Endothelial cell of umbilical vein (primary cell): ENCODE data around the gene IPP. TPM values are rescaled to one million over a fixed set of nuclear protein-coding genes. Genes with fewer than 3 reads are reported as not detected.

Experiments
- BruUV-seq: library from RNA; stranded (reverse); fragments of 400-500 nt; replicated peaks from 2 replicates; lab custom pipeline; 2021; lab: Mats Ljungman, UMichigan
- CTCF ChIA-PET: fragments of 300-600, 350-600 bp; sonication (Branson Sonifier 250); formaldehyde crosslinking; loops from one replicate; lab custom pipeline; 2021; ENCODE audit warnings: antibody characterized with exemption, inconsistent platforms; lab: Charles Lee
- POLR2A ChIA-PET: fragments of 300-600, 350-600 bp; sonication (Branson Sonifier 250); formaldehyde crosslinking; loops from one replicate; lab custom pipeline; 2021; ENCODE audit warnings: antibody characterized with exemption, inconsistent platforms; lab: Charles Lee
- DNase-seq: peaks from one replicate; pipeline ENCODE4 v3.0.0-alpha.2; 2011; ENCODE audit warnings: low read depth, low spot score
- FAIRE-seq: peaks from 2 replicates; lab custom pipeline; 2011; peaks lifted over from hg19 to GRCh38; lab: Jason Lieb, UNC
- H2AFZ ChIP-seq: 2 replicates; pipeline ENCODE4 v1.6.0; 2012; ENCODE audit warnings: low read depth, low read length, control low read depth, inconsistent platforms
- H3K27ac ChIP-seq: 2 replicates; pipeline ENCODE4 v1.5.1; 2011; ENCODE audit warnings: low read depth, mild to moderate bottlenecking, control low read depth, low read length, moderate library complexity; ENCODE audit not compliant: insufficient read depth
- H3K27me3 ChIP-seq, 2 experiments: 2 replicates each; pipeline versions ENCODE4 v1.6.0 to v1.6.1; 2011; ENCODE audit warnings: low read length in 2 of 2, mixed read lengths in 1 of 2; ENCODE audit not compliant: control insufficient read depth in 2 of 2, insufficient read depth in 2 of 2
- H3K36me3 ChIP-seq, 2 experiments: 2 replicates in 1 of 2; 3 replicates in 1 of 2; pipeline ENCODE4 v1.5.1; 2011; ENCODE audit warnings: low read length in 2 of 2, mild to moderate bottlenecking in 1 of 2, moderate library complexity in 1 of 2; ENCODE audit not compliant: control insufficient read depth in 2 of 2, insufficient read depth in 2 of 2; ENCODE audit errors: extremely low read depth in 1 of 2
- H3K4me1 ChIP-seq: 3 replicates; pipeline ENCODE4 v1.5.1; 2011; ENCODE audit warnings: mild to moderate bottlenecking, low read length; ENCODE audit not compliant: control insufficient read depth, insufficient read depth; ENCODE audit errors: extremely low read depth
- H3K4me2 ChIP-seq: 2 replicates; pipeline ENCODE4 v1.6.1; 2011; ENCODE audit warnings: low read length, control low read depth, mixed read lengths; ENCODE audit not compliant: insufficient read depth
- H3K4me3 ChIP-seq, 3 experiments: fragments of 200-600 bp in 1 of 3; sonication (generic), shearing (Covaris generic) in 1 of 3; replicated peaks in 1 of 3; 2 replicates each; pipeline ENCODE4 v1.5.1; 2011 to 2016; ENCODE audit warnings: control low read depth in 3 of 3, low read length in 3 of 3, mild to moderate bottlenecking in 2 of 3, inconsistent platforms in 1 of 3, low read depth in 1 of 3, moderate library complexity in 1 of 3; ENCODE audit not compliant: insufficient read depth in 1 of 3
- H3K79me2 ChIP-seq: 2 replicates; pipeline ENCODE4 v1.6.0; 2012; ENCODE audit warnings: low read length, inconsistent platforms; ENCODE audit not compliant: control insufficient read depth, insufficient read depth
- H3K9ac ChIP-seq: replicated peaks from 2 replicates; pipeline ENCODE3; 2011; ENCODE audit warnings: low read length, control low read depth; ENCODE audit not compliant: insufficient read depth; ENCODE audit errors: extremely low read depth
- H3K9me1 ChIP-seq: replicated peaks from 3 replicates; pipeline ENCODE4 v1.6.0; 2011; ENCODE audit warnings: mild to moderate bottlenecking, low read length; ENCODE audit not compliant: control insufficient read depth, insufficient read depth; ENCODE audit errors: extremely low read depth
- H3K9me3 ChIP-seq: replicated peaks from 2 replicates; pipeline ENCODE4 v1.5.1; 2012; ENCODE audit warnings: low read length, inconsistent platforms; ENCODE audit not compliant: control insufficient read depth, insufficient read depth
- H4K20me1 ChIP-seq: replicated peaks from 2 replicates; pipeline ENCODE3; 2011; ENCODE audit warnings: mild to moderate bottlenecking, low read length; ENCODE audit not compliant: control insufficient read depth, insufficient read depth; ENCODE audit errors: extremely low read depth
- CTCF ChIP-seq, 2 donors: IDR thresholded peaks; 1 replicate in 1 of 2; 2 replicates in 1 of 2; pipeline ENCODE4 v1.5.1; 2011; ENCODE audit warnings: low read length in 2 of 2, mild to moderate bottlenecking in 2 of 2, moderate library complexity in 2 of 2, control low read depth in 1 of 2, inconsistent platforms in 1 of 2, low read depth in 1 of 2; ENCODE audit not compliant: insufficient read depth in 1 of 2; ENCODE audit errors: extremely low read depth in 1 of 2
- EZH2 ChIP-seq: IDR thresholded peaks from 2 replicates; pipeline ENCODE4 v1.6.1; 2012; ENCODE audit warnings: borderline replicate concordance, low read depth, mild to moderate bottlenecking, moderate library complexity, low read length, inconsistent platforms; ENCODE audit not compliant: severe bottlenecking
- FOS ChIP-seq: IDR thresholded peaks from 2 replicates; pipeline ENCODE4 v1.6.1; 2011; ENCODE audit warnings: mild to moderate bottlenecking, low read length, moderate library complexity, borderline replicate concordance; ENCODE audit not compliant: insufficient read depth
- GATA2 ChIP-seq: IDR thresholded peaks from 2 replicates; pipeline ENCODE4 v1.7.0; 2011; ENCODE audit warnings: low read depth, mild to moderate bottlenecking, moderate library complexity, mixed read lengths, low read length; ENCODE audit not compliant: insufficient read length, insufficient read depth
- JUN ChIP-seq: IDR thresholded peaks from 2 replicates; pipeline ENCODE4 v1.6.1; 2011; ENCODE audit warnings: borderline replicate concordance, low read depth; ENCODE audit not compliant: insufficient read length, insufficient read depth
- MAX ChIP-seq: IDR thresholded peaks from 2 replicates; pipeline ENCODE4 v1.6.1; 2011; ENCODE audit not compliant: insufficient read depth, insufficient read length
- MYC ChIP-seq: IDR thresholded peaks from one replicate; pipeline ENCODE4 v1.6.1; 2011; ENCODE audit warnings: mild to moderate bottlenecking, low read depth, low read length
- POLR2A ChIP-seq: IDR thresholded peaks from 2 replicates; pipeline ENCODE4 v1.6.1; 2012; ENCODE audit warnings: low read depth, mild to moderate bottlenecking, control low read depth, low read length
- POLR2AphosphoS5 ChIP-seq: IDR thresholded peaks from 2 replicates; pipeline ENCODE4 v1.6.1; 2012; ENCODE audit warnings: low read depth, mild to moderate bottlenecking, control low read depth, low read length, moderate library complexity; ENCODE audit not compliant: insufficient read depth
- dilution Hi-C: fragments of 300-500 bp; cut with MboI; formaldehyde crosslinking; loops from one replicate; pipeline ENCODE4 v1.15.0; 2019; ENCODE audit warnings: low sequenced_read_pairs; ENCODE audit not compliant: extremely low pct_ligation_motif_present
- intact Hi-C: fragments of 100-400 bp; cut with micrococcal nuclease; formaldehyde crosslinking; loops from one replicate; pipeline ENCODE4 v1.10.0; 2022
- polyA plus RNA-seq, 4 experiments: library from polyadenylated mRNA; depleted of rRNA in 3 of 4; stranded (reverse) in 3 of 4; unstranded in 1 of 4; fragments of >200 nt; gene quantifications; 2 replicates each; pipeline versions ENCODE4 v1.2.1 to v1.2.3, GENCODE V29; 2011 to 2012; ENCODE audit warnings: missing spikeins in 1 of 4
- total RNA-seq: library from RNA; stranded (reverse); gene quantifications from 2 replicates; pipeline ENCODE4 v1.2.3, GENCODE V29; 2021

IPP gene
- total and polyA plus RNA-seq, 2 donors (not counting 3 experiments of a cell fraction or from before 2014, with no cell fraction given), result 2.1 to 6.3 TPM

GRCh38 chr1:45775794-45776193 is 25.3 kb upstream of the IPP start:
- intact Hi-C loops (no loop called here), dilution Hi-C loops (no loop called here)
- no peaks in the 10 kb centered on the region for H3K4me1 ChIP-seq
- H3K79me2 ChIP-seq, result no peaks in the 10 kb centered on the region
- H3K9me3 ChIP-seq, result no peaks in the 10 kb centered on the region
- H3K27ac ChIP-seq, result no peak overlapping the region
- TF ChIP-seq CTCF (IDR thresholded peaks at IDR 0.05; ENCODE audit: extremely low read depth in 1 of 2, insufficient read depth in 1 of 2, low read depth in 1 of 2, low read length in 2 of 2) (no peak), POLR2AphosphoS5 (no peak), POLR2A (no peak), JUN (no peak), EZH2 (no peak), MAX (no peak), MYC (no peak), FOS (no peak), GATA2 (no peak)
- CTCF ChIA-PET, result interaction anchor here (0.7 kb wide), 1 partner anchor 38 kb away, joined by 3 read pairs; no protein-coding TSS in a partner anchor
- no peak overlapping the region for H3K4me2 ChIP-seq
- no peaks in the 10 kb centered on the region for H3K36me3 ChIP-seq
- no peak overlapping the region for H3K4me3 ChIP-seq
- DNase-seq, result no peak
- H2AFZ ChIP-seq, result no peak overlapping the region
- no peak overlapping the region for H3K9ac ChIP-seq
- H3K9me1 ChIP-seq, result no peaks in the 10 kb centered on the region
- POLR2A ChIA-PET, result interaction anchor here (0.6 kb wide), 1 partner anchor 8 kb away, joined by 7 read pairs; no protein-coding TSS in a partner anchor
- no peak for FAIRE-seq
- no peaks in the 10 kb centered on the region for H3K27me3 ChIP-seq
- no peaks in the 10 kb centered on the region for H4K20me1 ChIP-seq
- BruUV-seq, result no TSS peak
